Stimulated activated naive CD8-positive, alpha-beta T cell treated with anti-CD3 and anti-CD28 coated beads, Interleukin-15, amount 100 ng/mL, for 72 hours (primary cell): ENCODE results near the gene CMTM5.
"Not testable (repeated sequence)": the region's sequence is repeated elsewhere in the genome, so short reads cannot be mapped to it uniquely, and the experiment has no call there.

Source experiments
- ATAC-seq: fragments of 150-1000 bp; cut with Tn5 transposase; 2 replicates; pipeline ENCODE4 v1.10.0; 2021; ENCODE audit warnings: mild to moderate bottlenecking, moderate library complexity
- DNase-seq, 2 donors: peaks; one replicate each; pipeline ENCODE4 v3.0.0; 2021 to 2022
- H3K27ac Mint-ChIP-seq, 2 donors: one replicate each; pipeline ENCODE4 v1.8.0; 2022; ENCODE audit warnings: mild to moderate bottlenecking in 2 of 2, mixed read lengths in 2 of 2, moderate library complexity in 2 of 2
- H3K27me3 Mint-ChIP-seq: one replicate; pipeline ENCODE4 v1.8.0; 2022; ENCODE audit warnings: mixed read lengths
- H3K4me1 Mint-ChIP-seq: one replicate; pipeline ENCODE4 v1.8.0; 2022; ENCODE audit warnings: mild to moderate bottlenecking, mixed read lengths
- H3K4me3 Mint-ChIP-seq, 2 donors: one replicate each; pipeline ENCODE4 v1.8.0; 2022; ENCODE audit warnings: mild to moderate bottlenecking in 2 of 2, mixed read lengths in 2 of 2, moderate library complexity in 1 of 2
- H3K9me3 Mint-ChIP-seq, 2 donors: one replicate each; pipeline ENCODE4 v1.8.0; 2022; ENCODE audit warnings: mixed read lengths in 2 of 2

Gene CMTM5

GRCh38 chr14:23382276-23382675 lies 5.4 kb downstream of the CMTM5 start:
- H3K27me3 Mint-ChIP-seq: peaks cover 30% of the 10 kb centered on the region
- H3K9me3 Mint-ChIP-seq: no peaks in the 10 kb centered on the region
- no peaks in the 10 kb centered on the region for H3K4me1 Mint-ChIP-seq
- H3K4me3 Mint-ChIP-seq: no peak overlapping the region
- no peak overlapping the region for H3K27ac Mint-ChIP-seq
- ATAC-seq: no peak
- DNase-seq: no peak

GRCh38 chr14:23382731-23383440 lies 6.0 kb downstream of the CMTM5 start:
- H3K4me1 Mint-ChIP-seq: no peaks in the 10 kb centered on the region
- peaks cover 28% of the 10 kb centered on the region for H3K27me3 Mint-ChIP-seq
- no peaks in the 10 kb centered on the region for H3K9me3 Mint-ChIP-seq
- DNase-seq (no peak), ATAC-seq (no peak)
- H3K27ac Mint-ChIP-seq: peak overlapping the region in 1 of 2 donors; percentile 70
- H3K4me3 Mint-ChIP-seq: no peak overlapping the region

GRCh38 chr14:23384364-23385080 lies 7.7 kb downstream of the CMTM5 start:
- Mint-ChIP-seq H3K9me3 (no peaks in the 10 kb centered on the region), H3K27ac (no peak overlapping the region), H3K4me3 (no peak overlapping the region), H3K4me1 (no peaks in the 10 kb centered on the region), H3K27me3 (peaks cover 28% of the 10 kb centered on the region)
- DNase-seq: no peak
- no peak for ATAC-seq

GRCh38 chr14:23385244-23385641 lies 8.4 kb downstream of the CMTM5 start:
- H3K27me3 Mint-ChIP-seq: peaks cover 35% of the 10 kb centered on the region
- ATAC-seq (no peak), DNase-seq (no peak)
- H3K27ac Mint-ChIP-seq: no peak overlapping the region
- no peaks in the 10 kb centered on the region for H3K4me1 Mint-ChIP-seq
- H3K4me3 Mint-ChIP-seq: no peak overlapping the region
- no peaks in the 10 kb centered on the region for H3K9me3 Mint-ChIP-seq

- Mint-ChIP-seq H3K27me3 (peaks cover 39% of the 10 kb centered on the region), H3K27ac (no peak overlapping the region), H3K4me3 (no peak overlapping the region), H3K9me3 (no peaks in the 10 kb centered on the region), H3K4me1 (no peaks in the 10 kb centered on the region)
- ATAC-seq (no peak), DNase-seq (no peak)
Measured at GRCh38 chr14:23385642-23386265, 8.9 kb downstream of the CMTM5 start.

- not testable (repeated sequence) for H3K4me3 Mint-ChIP-seq, H3K9me3 Mint-ChIP-seq, H3K4me1 Mint-ChIP-seq, DNase-seq, ATAC-seq
- Mint-ChIP-seq H3K27me3 (peaks cover 39% of the 10 kb centered on the region), H3K27ac (peak overlapping the region in 1 of 2 donors; percentile 5)
Measured at GRCh38 chr14:23386266-23386657, 9.4 kb downstream of the CMTM5 start.

- Mint-ChIP-seq H3K9me3 (no peaks in the 10 kb centered on the region), H3K4me3 (no peak overlapping the region), H3K4me1 (no peaks in the 10 kb centered on the region), H3K27me3 (peaks cover 34% of the 10 kb centered on the region), H3K27ac (peak overlapping the region in 1 of 2 donors; percentile 50)
- ATAC-seq (no peak), DNase-seq (no peak)
Measured at GRCh38 chr14:23386999-23387398, 10.2 kb downstream of the CMTM5 start.

- no peak for DNase-seq
- Mint-ChIP-seq H3K4me1 (no peaks in the 10 kb centered on the region), H3K4me3 (no peak overlapping the region), H3K9me3 (no peaks in the 10 kb centered on the region), H3K27ac (no peak overlapping the region), H3K27me3 (peaks cover 31% of the 10 kb centered on the region)
- no peak for ATAC-seq
Measured at GRCh38 chr14:23387916-23388882, 11.4 kb downstream of the CMTM5 start.

GRCh38 chr14:23388996-23389395 lies 12.2 kb downstream of the CMTM5 start:
- DNase-seq: no peak
- Mint-ChIP-seq H3K4me1 (no peaks in the 10 kb centered on the region), H3K4me3 (no peak overlapping the region), H3K9me3 (no peaks in the 10 kb centered on the region), H3K27me3 (peaks cover 39% of the 10 kb centered on the region), H3K27ac (no peak overlapping the region)
- no peak for ATAC-seq

- ATAC-seq: no peak
- no peak for DNase-seq
- Mint-ChIP-seq H3K27ac (no peak overlapping the region), H3K4me1 (no peaks in the 10 kb centered on the region), H3K9me3 (no peaks in the 10 kb centered on the region), H3K27me3 (peaks cover 40% of the 10 kb centered on the region), H3K4me3 (no peak overlapping the region)
Measured at GRCh38 chr14:23389396-23389795, 12.6 kb downstream of the CMTM5 start.

GRCh38 chr14:23389871-23390270 lies 13.0 kb downstream of the CMTM5 start:
- Mint-ChIP-seq H3K27ac (peak overlapping the region in 1 of 2 donors; percentile 55), H3K27me3 (peaks cover 40% of the 10 kb centered on the region)
- not testable (repeated sequence) for H3K4me3 Mint-ChIP-seq, H3K9me3 Mint-ChIP-seq, H3K4me1 Mint-ChIP-seq, ATAC-seq, DNase-seq

GRCh38 chr14:23392613-23393012 lies 15.8 kb downstream of the CMTM5 start:
- no peak for DNase-seq
- no peak overlapping the region for H3K27ac Mint-ChIP-seq

GRCh38 chr14:23396126-23396525 lies 19.3 kb downstream of the CMTM5 start:
- no peak overlapping the region for H3K27ac Mint-ChIP-seq
- no peaks in the 10 kb centered on the region for H3K9me3 Mint-ChIP-seq
- no peak for ATAC-seq
- no peak for DNase-seq
- H3K4me3 Mint-ChIP-seq: no peak overlapping the region
- H3K27me3 Mint-ChIP-seq: peaks cover 16% of the 10 kb centered on the region
- H3K4me1 Mint-ChIP-seq: no peaks in the 10 kb centered on the region

More at GRCh38 chr14:23392613-23393012, 15.8 kb downstream of the CMTM5 start:
- Mint-ChIP-seq H3K4me1 (no peaks in the 10 kb centered on the region), H3K4me3 (no peak overlapping the region), H3K9me3 (no peaks in the 10 kb centered on the region), H3K27me3 (peaks cover 40% of the 10 kb centered on the region)
- ATAC-seq: no peak

- Mint-ChIP-seq H3K9me3 (no peaks in the 10 kb centered on the region), H3K27ac (no peak overlapping the region), H3K27me3 (peaks cover 16% of the 10 kb centered on the region), H3K4me3 (no peak overlapping the region), H3K4me1 (no peaks in the 10 kb centered on the region)
- ATAC-seq: no peak
- DNase-seq: no peak
Measured at GRCh38 chr14:23396781-23397407, 20.0 kb downstream of the CMTM5 start.

GRCh38 chr14:23398348-23398747 lies 21.5 kb downstream of the CMTM5 start:
- peak overlapping the region in 1 of 2 donors; percentile 27 for H3K27ac Mint-ChIP-seq
- no peak for ATAC-seq
- no peaks in the 10 kb centered on the region for H3K9me3 Mint-ChIP-seq
- no peak for DNase-seq
- H3K4me1 Mint-ChIP-seq: no peaks in the 10 kb centered on the region
- peaks cover 18% of the 10 kb centered on the region for H3K27me3 Mint-ChIP-seq
- no peak overlapping the region for H3K4me3 Mint-ChIP-seq
